ENCODE measurements around the gene CNTNAP1. TPM values are rescaled to one million over a fixed set of nuclear protein-coding genes. Genes with fewer than 3 reads are reported as not detected.

Gene CNTNAP1
- total and polyA plus RNA-seq, 3 donors from 2014 or later = 6.0 to 10.3 (median 9.0) TPM

DNA sequence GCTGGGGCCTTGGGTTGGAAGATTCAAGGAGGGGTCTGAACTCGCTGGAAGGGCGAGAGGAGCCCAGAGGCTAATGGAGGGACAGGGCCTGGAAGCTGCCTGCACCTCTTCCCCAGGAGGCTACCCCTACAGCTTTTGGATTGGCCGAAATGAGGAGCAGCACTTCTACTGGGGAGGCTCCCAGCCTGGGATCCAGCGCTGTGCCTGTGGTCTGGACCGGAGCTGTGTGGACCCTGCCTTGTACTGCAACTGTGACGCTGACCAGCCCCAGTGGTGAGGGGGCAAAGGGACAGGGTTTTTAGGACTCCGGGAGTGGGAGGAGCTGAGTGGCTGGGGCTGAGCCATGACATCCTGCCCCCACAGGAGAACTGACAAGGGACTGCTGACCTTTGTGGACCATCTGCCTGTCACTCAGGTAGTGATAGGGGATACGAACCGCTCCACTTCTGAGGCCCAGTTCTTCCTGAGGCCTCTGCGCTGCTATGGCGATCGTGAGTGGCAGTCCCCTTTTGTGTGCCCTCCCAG, 8.8 kb downstream of the CNTNAP1 start:
- H3K4me1 ChIP-seq = no peaks in the 10 kb centered on the region
- 91% methylated on average over 8 to 12 of the region's 12 CpGs for WGBS, 2 donors
- intact Hi-C loops (cut with DNase I; ENCODE audit: low total_unique reads) = no loop called here
- H3K27me3 ChIP-seq = no peaks in the 10 kb centered on the region
- no peak overlapping the region for H3K4me3 ChIP-seq
- H3K9me3 ChIP-seq = no peaks in the 10 kb centered on the region
- H3K27ac ChIP-seq = no peak overlapping the region
- H3K36me3 ChIP-seq (ENCODE audit: low read depth, missing control alignments) = no peaks in the 10 kb centered on the region
- DNase-seq = no peak
- TF ChIP-seq, protein P1, sequence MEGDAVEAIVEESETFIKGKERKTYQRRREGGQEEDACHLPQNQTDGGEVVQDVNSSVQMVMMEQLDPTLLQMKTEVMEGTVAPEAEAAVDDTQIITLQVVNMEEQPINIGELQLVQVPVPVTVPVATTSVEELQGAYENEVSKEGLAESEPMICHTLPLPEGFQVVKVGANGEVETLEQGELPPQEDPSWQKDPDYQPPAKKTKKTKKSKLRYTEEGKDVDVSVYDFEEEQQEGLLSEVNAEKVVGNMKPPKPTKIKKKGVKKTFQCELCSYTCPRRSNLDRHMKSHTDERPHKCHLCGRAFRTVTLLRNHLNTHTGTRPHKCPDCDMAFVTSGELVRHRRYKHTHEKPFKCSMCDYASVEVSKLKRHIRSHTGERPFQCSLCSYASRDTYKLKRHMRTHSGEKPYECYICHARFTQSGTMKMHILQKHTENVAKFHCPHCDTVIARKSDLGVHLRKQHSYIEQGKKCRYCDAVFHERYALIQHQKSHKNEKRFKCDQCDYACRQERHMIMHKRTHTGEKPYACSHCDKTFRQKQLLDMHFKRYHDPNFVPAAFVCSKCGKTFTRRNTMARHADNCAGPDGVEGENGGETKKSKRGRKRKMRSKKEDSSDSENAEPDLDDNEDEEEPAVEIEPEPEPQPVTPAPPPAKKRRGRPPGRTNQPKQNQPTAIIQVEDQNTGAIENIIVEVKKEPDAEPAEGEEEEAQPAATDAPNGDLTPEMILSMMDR (IDR thresholded peaks at IDR 0.05) = no peak
- no peak for TF ChIP-seq POLR2A (IDR thresholded peaks at IDR 0.05)

DNA sequence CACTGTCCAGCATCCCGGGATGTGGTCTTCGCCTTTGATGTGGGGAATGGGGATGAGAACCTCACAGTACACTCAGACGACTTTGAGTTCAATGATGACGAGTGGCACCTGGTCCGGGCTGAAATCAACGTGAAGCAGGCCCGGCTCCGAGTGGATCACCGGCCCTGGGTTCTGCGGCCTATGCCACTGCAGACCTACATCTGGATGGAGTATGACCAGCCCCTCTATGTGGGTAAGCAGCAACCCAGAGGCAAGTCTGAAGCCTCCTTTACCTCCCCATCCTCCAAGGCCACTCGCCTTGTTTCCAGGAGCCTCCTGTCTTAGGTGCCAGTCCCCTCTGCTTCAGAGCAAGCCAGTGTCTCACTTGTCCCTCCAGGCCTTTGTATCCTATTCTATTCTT, 10.2 kb downstream of the CNTNAP1 start:
- no peaks in the 10 kb centered on the region for H3K9me3 ChIP-seq
- H3K27me3 ChIP-seq = no peaks in the 10 kb centered on the region
- no peak overlapping the region for H3K4me3 ChIP-seq
- WGBS, 2 donors = 85 to 87% methylated on average over 10 to 11 of the region's 11 CpGs
- H3K4me1 ChIP-seq = no peaks in the 10 kb centered on the region
- TF ChIP-seq POLR2A (IDR thresholded peaks at IDR 0.05) = no peak
- TF ChIP-seq, protein P1 (IDR thresholded peaks at IDR 0.05) = no peak
- no peaks in the 10 kb centered on the region for H3K36me3 ChIP-seq (ENCODE audit: low read depth, missing control alignments)
- no peak overlapping the region for H3K27ac ChIP-seq
- intact Hi-C loops (cut with DNase I; ENCODE audit: low total_unique reads) = no loop called here
- DNase-seq = no peak

DNA sequence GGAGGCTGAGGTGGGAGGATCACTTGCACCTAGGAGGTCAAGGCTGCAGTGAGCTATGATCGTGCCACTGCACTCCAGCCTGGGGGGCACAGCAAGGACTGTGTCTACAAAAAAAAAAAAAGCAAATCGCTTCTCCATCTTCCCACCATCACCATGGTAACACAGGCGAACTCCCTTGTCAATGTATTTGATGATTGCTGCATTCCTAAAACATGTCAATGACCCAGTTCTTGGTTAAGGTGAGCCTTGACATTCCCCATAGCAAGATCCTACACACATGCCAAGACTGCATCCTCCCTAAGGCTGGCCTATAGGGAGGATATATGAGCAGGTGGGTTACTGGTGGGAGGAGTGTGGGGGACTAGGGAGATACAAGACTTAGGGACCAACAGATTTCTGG, 12.2 kb downstream of the CNTNAP1 start:
- intact Hi-C loops (cut with DNase I; ENCODE audit: low total_unique reads) = no loop called here
- 82 to 84% methylated on average over 3 of the region's 3 CpGs for WGBS, 2 donors
- Histone ChIP-seq H3K27ac (no peak overlapping the region), H3K9me3 (no peaks in the 10 kb centered on the region), H3K36me3 (ENCODE audit: low read depth, missing control alignments) (no peaks in the 10 kb centered on the region), H3K4me1 (peaks cover 8% of the 10 kb centered on the region), H3K27me3 (no peaks in the 10 kb centered on the region), H3K4me3 (no peak overlapping the region)
- DNase-seq = no peak
- no peak for TF ChIP-seq POLR2A (IDR thresholded peaks at IDR 0.05)
- TF ChIP-seq, protein P1 (IDR thresholded peaks at IDR 0.05) = no peak

DNA sequence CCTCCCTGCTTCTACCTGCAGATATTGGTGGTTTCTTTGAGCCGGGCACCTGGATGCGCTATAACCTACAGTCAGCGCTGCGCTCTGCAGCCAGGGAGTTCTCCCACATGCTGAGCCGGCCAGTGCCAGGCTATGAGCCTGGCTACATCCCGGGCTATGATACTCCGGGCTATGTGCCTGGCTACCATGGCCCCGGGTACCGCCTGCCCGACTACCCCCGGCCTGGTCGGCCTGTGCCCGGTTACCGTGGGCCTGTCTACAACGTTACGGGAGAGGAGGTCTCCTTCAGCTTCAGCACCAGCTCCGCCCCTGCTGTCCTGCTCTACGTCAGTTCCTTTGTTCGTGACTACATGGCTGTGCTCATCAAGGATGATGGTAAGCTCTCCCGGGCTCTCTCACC, 13.2 kb downstream of the CNTNAP1 start:
- H3K36me3 ChIP-seq (ENCODE audit: low read depth, missing control alignments) = no peaks in the 10 kb centered on the region
- intact Hi-C loops (cut with DNase I; ENCODE audit: low total_unique reads) = no loop called here

More for the DNA sequence above, 13.2 kb downstream of the CNTNAP1 start:
- H3K9me3 ChIP-seq = no peaks in the 10 kb centered on the region
- H3K27ac ChIP-seq = no peak overlapping the region
- H3K27me3 ChIP-seq = no peaks in the 10 kb centered on the region
- peaks cover 8% of the 10 kb centered on the region for H3K4me1 ChIP-seq
- WGBS, 2 donors = 93 to 94% methylated on average over 5 to 20 of the region's 20 CpGs
- H3K4me3 ChIP-seq = no peak overlapping the region
- DNase-seq = no peak
- no peak for TF ChIP-seq POLR2A (IDR thresholded peaks at IDR 0.05)
- TF ChIP-seq, protein P1 (IDR thresholded peaks at IDR 0.05) = no peak
